ENCODE measurements around the gene UBE2I.

- TF ChIP-seq CTCF (conservative IDR thresholded peaks at IDR 0.05 in 1 of 2, IDR thresholded peaks at IDR 0.05 in 1 of 2; ENCODE audit: low read depth in 1 of 2, low read length in 2 of 2), result no peak
- no peak for TF ChIP-seq EZH2 (IDR thresholded peaks at IDR 0.05; ENCODE audit: low read length, missing control alignments)
Observed at GRCh38 chr16:1264345-1265089, 44.9 kb upstream of the UBE2I start.

Data from fibroblast of lung (primary cell).